Choroid plexus epithelial cell (primary cell): ENCODE results near the gene PLA2G10.
"Not testable (repeated sequence)": the region's sequence is repeated elsewhere in the genome, so short reads cannot be mapped to it uniquely, and the experiment has no call there.

Source experiments
- DNase-seq: peaks from one replicate; pipeline ENCODE4 v3.0.0-alpha.2; 2010; ENCODE audit warnings: low read depth
- H3K4me3 ChIP-seq: 2 replicates; pipeline ENCODE4 v1.5.1; 2011; ENCODE audit warnings: low read depth, mild to moderate bottlenecking, control low read depth, low read length, moderate library complexity
- CTCF ChIP-seq: conservative IDR thresholded peaks from 2 replicates; pipeline ENCODE4 v1.5.1; 2011; ENCODE audit warnings: low read depth, mild to moderate bottlenecking, control low read depth, inconsistent platforms, low read length, moderate library complexity

PLA2G10 gene

GRCh38 chr16:14694129-14694528 is at the start of gene PLA2G10:
Gene PLA2G10, minus strand, starts transcription at chr16:14694308. Its CDS starts 79 bp downstream, at chr16:14694229.
- DNase-seq, H3K4me3 ChIP-seq: not testable (repeated sequence)

GRCh38 chr16:14742273-14743128 is 48.4 kb upstream of the PLA2G10 start, which contains the start of gene NPIPA2:
Gene NPIPA2, plus strand, starts transcription at chr16:14742533. Its CDS starts 5,533 bp downstream, at chr16:14748066.
- DNase-seq, H3K4me3 ChIP-seq: not testable (repeated sequence)

DNA sequence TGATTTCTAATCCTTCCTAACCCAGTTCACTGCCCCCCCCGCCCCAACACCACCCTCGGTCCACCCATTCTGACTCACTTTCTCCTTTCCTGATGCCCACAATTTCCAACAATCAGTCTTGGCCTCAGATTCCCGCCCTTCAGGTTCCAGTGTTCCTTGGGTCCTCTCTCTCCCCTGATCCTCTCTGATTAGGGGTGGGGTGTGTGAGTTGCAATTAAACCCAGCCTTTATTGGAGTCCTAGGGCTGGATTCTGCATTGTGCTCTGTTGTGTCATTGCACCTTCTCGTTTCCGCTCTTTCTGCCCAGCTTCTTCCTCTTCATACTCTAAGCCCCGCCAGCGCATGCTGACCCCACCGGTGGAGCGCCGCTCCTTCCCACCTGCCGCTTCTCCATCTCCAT is 47.7 kb upstream of the PLA2G10 start:
- H3K4me3 ChIP-seq, DNase-seq: not testable (repeated sequence)

GRCh38 chr16:14740832-14741385 is 46.8 kb upstream of the PLA2G10 start:
- not testable (repeated sequence) for DNase-seq, H3K4me3 ChIP-seq

GRCh38 chr16:14733233-14733632 is 39.1 kb upstream of the PLA2G10 start:
- not testable (repeated sequence) for DNase-seq

GRCh38 chr16:14703156-14704011 is 9.3 kb upstream of the PLA2G10 start, which contains the start of gene NPIPA3:
Gene NPIPA3, plus strand, starts transcription at chr16:14703411. Its CDS starts 5,533 bp downstream, at chr16:14708944.
- not testable (repeated sequence) for DNase-seq, H3K4me3 ChIP-seq

More at GRCh38 chr16:14733233-14733632, 39.1 kb upstream of the PLA2G10 start:
- H3K4me3 ChIP-seq, result not testable (repeated sequence)

DNA sequence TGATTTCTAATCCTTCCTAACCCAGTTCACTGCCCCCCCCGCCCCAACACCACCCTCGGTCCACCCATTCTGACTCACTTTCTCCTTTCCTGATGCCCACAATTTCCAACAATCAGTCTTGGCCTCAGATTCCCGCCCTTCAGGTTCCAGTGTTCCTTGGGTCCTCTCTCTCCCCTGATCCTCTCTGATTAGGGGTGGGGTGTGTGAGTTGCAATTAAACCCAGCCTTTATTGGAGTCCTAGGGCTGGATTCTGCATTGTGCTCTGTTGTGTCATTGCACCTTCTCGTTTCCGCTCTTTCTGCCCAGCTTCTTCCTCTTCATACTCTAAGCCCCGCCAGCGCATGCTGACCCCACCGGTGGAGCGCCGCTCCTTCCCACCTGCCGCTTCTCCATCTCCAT is 8.6 kb upstream of the PLA2G10 start:
- not testable (repeated sequence) for DNase-seq, H3K4me3 ChIP-seq

DNA sequence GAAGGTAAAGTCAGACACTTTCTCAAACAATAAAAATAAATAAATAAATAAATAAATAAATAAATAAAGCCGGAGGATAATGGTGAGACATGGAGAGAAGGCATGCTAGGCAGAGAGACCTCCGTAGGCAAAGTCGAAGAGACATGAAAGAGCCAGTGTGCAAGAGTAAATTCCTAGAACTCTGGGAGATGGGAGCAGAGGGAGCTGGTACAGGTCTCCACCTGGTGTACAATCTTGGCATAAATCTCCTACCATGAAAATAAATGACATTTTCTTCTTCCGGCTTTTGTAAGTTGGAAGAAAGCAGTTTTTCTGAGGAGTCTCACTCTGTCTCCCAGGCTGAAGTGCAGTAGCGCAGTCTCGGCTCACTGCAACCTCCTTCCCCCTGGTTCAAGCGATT is 7.8 kb upstream of the PLA2G10 start:
- not testable (repeated sequence) for H3K4me3 ChIP-seq, DNase-seq

- not testable (repeated sequence) for H3K4me3 ChIP-seq
- DNase-seq, result peak; percentile 19
Observed at GRCh38 chr16:14685870-14686793, 8.0 kb downstream of the PLA2G10 start.

- no peak for DNase-seq
- no peak for TF ChIP-seq CTCF
- H3K4me3 ChIP-seq, result no peak overlapping the region
Observed at GRCh38 chr16:14682121-14682520, 12.0 kb downstream of the PLA2G10 start.

- H3K4me3 ChIP-seq, result no peak overlapping the region
- no peak for DNase-seq
- no peak for TF ChIP-seq CTCF
Observed at GRCh38 chr16:14681115-14681514, 13.0 kb downstream of the PLA2G10 start.

- not testable (repeated sequence) for DNase-seq, H3K4me3 ChIP-seq
Observed at GRCh38 chr16:14680396-14680795, 13.7 kb downstream of the PLA2G10 start.
